IMR-90 (cell line): ENCODE data around the gene EXOC2. TPM values are rescaled to one million over a fixed set of nuclear protein-coding genes. Genes with fewer than 3 reads are reported as not detected.

Experiments used
- ATAC-seq: fragments of 200-7000 bp; cut with Tn5 transposase; 2 replicates; pipeline ENCODE4 v1.9.1; 2020; ENCODE audit warnings: low read depth, mild to moderate bottlenecking, moderate library complexity
- BruUV-seq: library from RNA; stranded (reverse); fragments of 400-500 nt; replicated peaks from 2 replicates; lab custom pipeline; 2021; lab: Mats Ljungman, UMichigan
- CTCF ChIA-PET: fragments of 300-600 bp; formaldehyde crosslinking; extraction: SDS; loops from one replicate; lab custom pipeline; 2021; ENCODE audit warnings: antibody characterized with exemption; lab: Yijun Ruan, JAX
- POLR2A ChIA-PET: fragments of 300-600 bp; sonication (Branson Sonifier 250); formaldehyde crosslinking; loops from one replicate; lab custom pipeline; 2022; ENCODE audit warnings: antibody characterized with exemption; ENCODE audit not compliant: unreplicated experiment; lab: Charles Lee
- DNase-seq: peaks from one replicate; pipeline ENCODE4 v3.0.0; 2013
- H2AFZ ChIP-seq: replicated peaks from 2 replicates; pipeline ENCODE3; 2013; ENCODE audit warnings: low read length, mild to moderate bottlenecking; ENCODE audit not compliant: poor library complexity
- H2AK5ac ChIP-seq: 2 replicates; pipeline ENCODE4 v1.6.1; 2013; ENCODE audit warnings: low read depth, low read length, inconsistent platforms
- H2AK9ac ChIP-seq: replicated peaks from 2 replicates; pipeline ENCODE3; 2013; ENCODE audit warnings: mild to moderate bottlenecking, low read depth, low read length, moderate library complexity; ENCODE audit not compliant: poor library complexity
- H2BK120ac ChIP-seq: 2 replicates; pipeline ENCODE4 v1.6.1; 2013; ENCODE audit warnings: low read depth, low read length, inconsistent platforms
- H2BK15ac ChIP-seq: 3 replicates; pipeline ENCODE4 v1.6.1; 2013; ENCODE audit warnings: low read depth, low read length, inconsistent platforms
- H2BK20ac ChIP-seq: 2 replicates; pipeline ENCODE4 v1.6.1; 2013; ENCODE audit warnings: low read depth, mild to moderate bottlenecking, inconsistent platforms, low read length, moderate library complexity
- H2BK5ac ChIP-seq: 2 replicates; pipeline ENCODE4 v1.6.1; 2013; ENCODE audit warnings: mild to moderate bottlenecking, low read depth, low read length, inconsistent platforms; ENCODE audit not compliant: poor library complexity, severe bottlenecking
- H3K14ac ChIP-seq: replicated peaks from 2 replicates; pipeline ENCODE4 v1.6.1; 2013; ENCODE audit warnings: low read depth, low read length, inconsistent platforms
- H3K18ac ChIP-seq: 2 replicates; pipeline ENCODE4 v1.6.1; 2013; ENCODE audit warnings: low read depth, low read length, control low read depth
- H3K23ac ChIP-seq: 2 replicates; pipeline ENCODE4 v1.6.1; 2013; ENCODE audit warnings: low read depth, low read length, inconsistent platforms
- H3K27ac ChIP-seq: 2 replicates; pipeline ENCODE4 v1.5.1; 2013; ENCODE audit warnings: mild to moderate bottlenecking, control low read depth, low read length; ENCODE audit not compliant: insufficient read depth
- H3K27me3 ChIP-seq: 2 replicates; pipeline ENCODE4 v1.6.1; 2013; ENCODE audit warnings: low read length; ENCODE audit not compliant: control insufficient read depth, insufficient read depth
- H3K36me3 ChIP-seq: 2 replicates; pipeline ENCODE4 v1.6.1; 2013; ENCODE audit warnings: low read length, mixed read lengths; ENCODE audit not compliant: control insufficient read depth, insufficient read depth
- H3K4ac ChIP-seq: 2 replicates; pipeline ENCODE4 v1.6.1; 2013; ENCODE audit warnings: low read depth, low read length, inconsistent platforms
- H3K4me1 ChIP-seq: 2 replicates; pipeline ENCODE4 v1.6.1; 2013; ENCODE audit warnings: low read length, mixed read lengths; ENCODE audit not compliant: control insufficient read depth, insufficient read depth
- H3K4me2 ChIP-seq: 2 replicates; pipeline ENCODE4 v1.6.1; 2013; ENCODE audit warnings: low read depth, mild to moderate bottlenecking, control low read depth, low read length, moderate library complexity
- H3K4me3 ChIP-seq: 2 replicates; pipeline ENCODE4 v1.5.1; 2013; ENCODE audit warnings: low read depth, mild to moderate bottlenecking, control low read depth, low read length, moderate library complexity; ENCODE audit not compliant: insufficient read depth
- H3K56ac ChIP-seq: 2 replicates; pipeline ENCODE4 v1.6.1; 2013; ENCODE audit warnings: low read length, inconsistent platforms; ENCODE audit not compliant: insufficient read depth; ENCODE audit errors: extremely low read depth
- H3K79me1 ChIP-seq, 2 experiments: 2 replicates each; pipeline ENCODE4 v1.6.1; 2013; ENCODE audit warnings: low read length in 2 of 2, inconsistent platforms in 1 of 2, low read depth in 1 of 2
- H3K9ac ChIP-seq: 2 replicates; pipeline ENCODE4 v1.6.1; 2013; ENCODE audit warnings: low read depth, low read length, control low read depth
- H3K9me1 ChIP-seq: 2 replicates; pipeline ENCODE4 v1.6.1; 2013; ENCODE audit warnings: low read length, inconsistent platforms; ENCODE audit not compliant: insufficient read depth
- H3K9me3 ChIP-seq: 2 replicates; pipeline ENCODE4 v1.6.1; 2013; ENCODE audit warnings: low read length; ENCODE audit not compliant: control insufficient read depth, insufficient read depth
- H4K20me1 ChIP-seq: 2 replicates; pipeline ENCODE4 v1.6.1; 2013; ENCODE audit warnings: low read length, inconsistent platforms; ENCODE audit not compliant: insufficient read depth
- H4K5ac ChIP-seq: 2 replicates; pipeline ENCODE4 v1.6.1; 2013; ENCODE audit warnings: mild to moderate bottlenecking, low read depth, low read length, control low read depth
- H4K8ac ChIP-seq, 2 experiments: 2 replicates each; pipeline ENCODE4 v1.6.1; 2013; ENCODE audit warnings: low read depth in 2 of 2, low read length in 2 of 2, control low read depth in 1 of 2, inconsistent platforms in 1 of 2
- H4K91ac ChIP-seq: 2 replicates; pipeline ENCODE4 v1.6.1; 2013; ENCODE audit warnings: low read depth, low read length, inconsistent platforms; ENCODE audit not compliant: insufficient read depth
- BHLHE40 ChIP-seq: fragments of 150-350 bp; IDR thresholded peaks from 2 replicates; pipeline ENCODE4 v1.6.1; 2016; ENCODE audit warnings: mild to moderate bottlenecking, low read depth, low read length
- CEBPB ChIP-seq: IDR thresholded peaks from 2 replicates; pipeline ENCODE4 v1.6.1; 2012; ENCODE audit warnings: low read depth, low read length, improper control_type of control experiment
- POLR2A ChIP-seq: IDR thresholded peaks from 2 replicates; pipeline ENCODE4 v1.6.1; 2012; ENCODE audit warnings: mild to moderate bottlenecking, low read depth, low read length
- RCOR1 ChIP-seq: IDR thresholded peaks from 2 replicates; pipeline ENCODE4 v1.6.1; 2012; ENCODE audit warnings: mild to moderate bottlenecking, low read length, improper control_type of control experiment; ENCODE audit not compliant: insufficient replicate concordance
- USF2 ChIP-seq: fragments of 150-350 bp; IDR thresholded peaks from 2 replicates; pipeline ENCODE4 v1.6.1; 2017; ENCODE audit warnings: mild to moderate bottlenecking, antibody characterized with exemption, low read length, low read depth
- WGBS, 2 experiments: methylation state at CpG; one replicate each; pipeline versions ENCODE4 v1.1.5 to v1.1.7; 2013; ENCODE audit warnings: missing lambda C conversion rate in 2 of 2; ENCODE audit not compliant: insufficient read length in 1 of 2; ENCODE audit errors: extremely low coverage in 2 of 2; 5-methylcytosine and 5-hydroxymethylcytosine counted together
- dilution Hi-C: fragments of 300-500 bp; cut with HindIII; formaldehyde crosslinking; loops from one replicate; pipeline ENCODE4 v1.14.3; 2018; ENCODE audit warnings: low sequenced_read_pairs; ENCODE audit not compliant: unreplicated experiment
- in situ Hi-C: fragments of 300-500 bp; cut with MboI; formaldehyde crosslinking; loops from 3 replicates; pipeline ENCODE4 v1.14.3; 2019; ENCODE audit warnings: low sequenced_read_pairs, inconsistent platforms, mixed read lengths
- intact Hi-C: fragments of 100-400 bp; cut with micrococcal nuclease; formaldehyde crosslinking; loops from 2 replicates; pipeline ENCODE4 v1.10.0; 2022
- polyA plus RNA-seq, 3 experiments: library from polyadenylated mRNA; depleted of rRNA; stranded (reverse); fragments of >200 nt; gene quantifications; 2 replicates each; pipeline ENCODE4 v1.2.3, GENCODE V29; 2012; ENCODE audit warnings: low replicate concordance in 1 of 3
- total RNA-seq: library from RNA; depleted of rRNA; stranded (reverse); fragments of >200 nt; gene quantifications from 2 replicates; pipeline ENCODE4 v1.2.3, GENCODE V29; 2012
- TF ChIP-seq, protein P1 (sequence below): fragments of 150-350 bp; IDR thresholded peaks from 2 replicates; pipeline ENCODE4 v1.6.1; 2016; ENCODE audit warnings: low read depth, mild to moderate bottlenecking, low read length, moderate library complexity, borderline replicate concordance

The EXOC2 gene
- total and polyA plus RNA-seq, 2 of the 4 experiments (the other 2 are of a cell fraction) = 13.1 to 37.3 TPM

DNA sequence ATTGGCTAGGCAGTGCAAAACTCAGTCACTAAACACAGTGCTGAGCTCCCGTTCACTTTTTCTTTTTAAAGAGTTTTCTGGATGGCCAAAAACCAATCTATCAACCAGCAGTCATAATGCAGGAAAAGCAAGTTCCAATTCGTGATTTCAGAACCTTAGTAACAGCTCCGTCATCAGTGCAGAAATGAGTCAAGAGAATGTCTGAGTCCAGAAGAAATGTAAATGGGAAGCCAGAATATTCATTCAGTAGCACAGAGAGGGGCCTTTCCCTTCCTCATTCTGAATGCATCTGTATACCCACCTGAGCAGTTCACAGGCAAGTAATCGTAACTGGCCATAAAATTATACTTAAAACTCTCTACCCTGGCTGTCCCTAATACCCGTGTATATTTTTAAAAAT, 56.5 kb downstream of the EXOC2 start:
- POLR2A ChIA-PET = no interaction called here
- no TSS peak for BruUV-seq

More for the DNA sequence above, 56.5 kb downstream of the EXOC2 start:
- H2AK9ac ChIP-seq = no peak overlapping the region
- H2AK5ac ChIP-seq = no peak overlapping the region
- no peak overlapping the region for H3K18ac ChIP-seq
- H2AFZ ChIP-seq = no peak overlapping the region
- no peak overlapping the region for H2BK5ac ChIP-seq
- H2BK120ac ChIP-seq = no peak overlapping the region
- ATAC-seq (no peak), DNase-seq (peak; percentile 39)
- WGBS, 2 experiments = no CpG with 5 or more reads among the region's 5 CpGs
- intact Hi-C loops (no loop called here), dilution Hi-C loops (no loop called here), in situ Hi-C loops (no loop called here)
- no peak overlapping the region for H3K4me2 ChIP-seq
- H4K20me1 ChIP-seq = 0 out of 2 replicates have a peak, but pooled peaks cover 3% of the 10 kb centered on the region
- H3K36me3 ChIP-seq = peaks cover 8% of the 10 kb centered on the region
- H2BK15ac ChIP-seq = no peak overlapping the region
- H4K5ac ChIP-seq = no peak overlapping the region
- no peak overlapping the region for H4K91ac ChIP-seq
- TF ChIP-seq RCOR1 = no peak
- no peak for TF ChIP-seq BHLHE40
- TF ChIP-seq, protein P1, sequence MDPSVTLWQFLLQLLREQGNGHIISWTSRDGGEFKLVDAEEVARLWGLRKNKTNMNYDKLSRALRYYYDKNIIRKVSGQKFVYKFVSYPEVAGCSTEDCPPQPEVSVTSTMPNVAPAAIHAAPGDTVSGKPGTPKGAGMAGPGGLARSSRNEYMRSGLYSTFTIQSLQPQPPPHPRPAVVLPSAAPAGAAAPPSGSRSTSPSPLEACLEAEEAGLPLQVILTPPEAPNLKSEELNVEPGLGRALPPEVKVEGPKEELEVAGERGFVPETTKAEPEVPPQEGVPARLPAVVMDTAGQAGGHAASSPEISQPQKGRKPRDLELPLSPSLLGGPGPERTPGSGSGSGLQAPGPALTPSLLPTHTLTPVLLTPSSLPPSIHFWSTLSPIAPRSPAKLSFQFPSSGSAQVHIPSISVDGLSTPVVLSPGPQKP = no peak
- TF ChIP-seq POLR2A = no peak
- TF ChIP-seq USF2 = no peak
- TF ChIP-seq CEBPB = no peak
- H3K23ac ChIP-seq = no peak overlapping the region
- no peak overlapping the region for H3K14ac ChIP-seq
- H3K4ac ChIP-seq = no peak overlapping the region
- no peaks in the 10 kb centered on the region for H3K4me1 ChIP-seq
- no peak overlapping the region for H3K56ac ChIP-seq
- no peaks in the 10 kb centered on the region; the same call in 1 of the 2 replicates for H3K9me3 ChIP-seq
- no peak overlapping the region for H3K4me3 ChIP-seq
- no peaks in the 10 kb centered on the region for H3K27me3 ChIP-seq
- no peak overlapping the region for H4K8ac ChIP-seq
- H2BK20ac ChIP-seq = no peak overlapping the region
- H3K79me1 ChIP-seq = peaks cover 17 to 46% of the 10 kb centered on the region in 2 experiments
- H3K27ac ChIP-seq = no peak overlapping the region
- CTCF ChIA-PET = no interaction called here
- no peak overlapping the region for H3K9ac ChIP-seq
- peaks cover 9% of the 10 kb centered on the region for H3K9me1 ChIP-seq
